H1 (cell line): ENCODE data around the gene MSTN. TPM values are rescaled to one million over a fixed set of nuclear protein-coding genes. Genes with fewer than 3 reads are reported as not detected.

Experiments used
- CTCF ChIA-PET: fragments of 300-600 bp; sonication (Branson Sonifier 250); formaldehyde crosslinking; loops from one replicate; lab custom pipeline; 2021; ENCODE audit not compliant: partially characterized antibody; lab: Charles Lee
- POLR2A ChIA-PET: fragments of 300-600 bp; sonication (Branson Sonifier 250); formaldehyde crosslinking; loops from one replicate; lab custom pipeline; 2021; ENCODE audit warnings: inconsistent platforms; ENCODE audit not compliant: partially characterized antibody; lab: Charles Lee
- DNase-seq, 2 experiments: peaks; one replicate each; pipeline versions ENCODE4 v3.0.0 to v3.0.0-alpha.2; 2010 to 2022; ENCODE audit warnings: low spot score in 2 of 2, low read depth in 1 of 2, mixed read lengths in 1 of 2
- FAIRE-seq: peaks from 2 replicates; lab custom pipeline; 2011; peaks lifted over from hg19 to GRCh38; lab: Jason Lieb, UNC
- H2AFZ ChIP-seq: 2 replicates; pipeline ENCODE4 v1.8.1; 2012; ENCODE audit warnings: low read length, inconsistent platforms
- H2AK5ac ChIP-seq: 2 replicates; pipeline ENCODE4 v1.6.1; 2013; ENCODE audit warnings: low read depth, low read length
- H2BK120ac ChIP-seq: replicated peaks from 2 replicates; pipeline ENCODE3; 2013; ENCODE audit warnings: low read depth, low read length, inconsistent platforms
- H2BK12ac ChIP-seq: 2 replicates; pipeline ENCODE4 v1.6.1; 2013; ENCODE audit warnings: low read depth, low read length
- H2BK15ac ChIP-seq: 2 replicates; pipeline ENCODE4 v1.6.1; 2013; ENCODE audit warnings: low read length
- H2BK20ac ChIP-seq: 2 replicates; pipeline ENCODE4 v1.6.1; 2013; ENCODE audit warnings: low read length
- H2BK5ac ChIP-seq: 2 replicates; pipeline ENCODE4 v1.6.1; 2013; ENCODE audit warnings: low read depth, low read length
- H3K14ac ChIP-seq: 2 replicates; pipeline ENCODE4 v1.6.1; 2013; ENCODE audit warnings: inconsistent platforms; ENCODE audit not compliant: insufficient read length
- H3K18ac ChIP-seq: 2 replicates; pipeline ENCODE4 v1.6.1; 2013; ENCODE audit warnings: low read length; ENCODE audit errors: extremely low read depth
- H3K23ac ChIP-seq: 2 replicates; pipeline ENCODE4 v1.6.1; 2013; ENCODE audit warnings: inconsistent platforms; ENCODE audit not compliant: insufficient read length
- H3K23me2 ChIP-seq: 2 replicates; pipeline ENCODE4 v1.6.1; 2013; ENCODE audit warnings: low read depth, low read length
- H3K27ac ChIP-seq: 2 replicates; pipeline ENCODE4 v1.6.1; 2011; ENCODE audit warnings: low read depth, low read length, inconsistent platforms
- H3K27me3 ChIP-seq, 4 experiments: replicated peaks in 1 of 4; 1 replicate in 1 of 4; 2 replicates in 3 of 4; pipeline versions ENCODE4 v1.6.1 to v1.8.1; 2011 to 2013; ENCODE audit warnings: low read length in 3 of 4, mild to moderate bottlenecking in 3 of 4, inconsistent platforms in 2 of 4, mixed read lengths in 2 of 4, moderate library complexity in 1 of 4; ENCODE audit not compliant: control insufficient read depth in 3 of 4, insufficient read depth in 3 of 4; ENCODE audit errors: extremely low read depth in 1 of 4
- H3K36me3 ChIP-seq, 4 experiments: 2 replicates each; pipeline versions ENCODE4 v1.6.1 to v1.8.1; 2011 to 2013; ENCODE audit warnings: mild to moderate bottlenecking in 4 of 4, low read length in 3 of 4, moderate library complexity in 2 of 4, control low read depth in 1 of 4, inconsistent platforms in 1 of 4; ENCODE audit not compliant: insufficient read depth in 4 of 4, control insufficient read depth in 2 of 4
- H3K4ac ChIP-seq: replicated peaks from 2 replicates; pipeline ENCODE3; 2013; ENCODE audit warnings: low read length, low read depth, mixed read lengths, inconsistent platforms; ENCODE audit not compliant: insufficient read length
- H3K4me1 ChIP-seq, 4 experiments: replicated peaks in 1 of 4; 1 replicate in 1 of 4; 2 replicates in 3 of 4; pipeline versions ENCODE4 v1.6.1 to v1.8.1; 2011 to 2013; ENCODE audit warnings: low read length in 3 of 4, inconsistent platforms in 2 of 4, mixed read lengths in 1 of 4; ENCODE audit not compliant: insufficient read depth in 4 of 4, control insufficient read depth in 3 of 4
- H3K4me2 ChIP-seq, 2 experiments: 2 replicates each; pipeline versions ENCODE4 v1.6.1 to v1.8.1; 2011 to 2013; ENCODE audit warnings: low read depth in 2 of 2, low read length in 2 of 2, control low read depth in 1 of 2, inconsistent platforms in 1 of 2, mild to moderate bottlenecking in 1 of 2; ENCODE audit not compliant: insufficient read depth in 1 of 2
- H3K4me3 ChIP-seq, 4 experiments: fragments of 200-600, 300-600 bp in 1 of 4; sonication (generic), shearing (Covaris generic), sonication (Bioruptor Twin) in 1 of 4; 2 replicates each; pipeline versions ENCODE4 v1.5.1 to v1.8.1; 2011 to 2016; ENCODE audit warnings: low read length in 4 of 4, low read depth in 3 of 4, control low read depth in 2 of 4, inconsistent platforms in 2 of 4, mild to moderate bottlenecking in 2 of 4, mixed read lengths in 1 of 4, moderate library complexity in 1 of 4; ENCODE audit not compliant: insufficient read depth in 2 of 4; ENCODE audit errors: extremely low read depth in 1 of 4
- H3K56ac ChIP-seq: replicated peaks from 2 replicates; pipeline ENCODE3; 2013; ENCODE audit warnings: low read depth, mild to moderate bottlenecking, mixed read lengths, low read length, inconsistent platforms; ENCODE audit not compliant: insufficient read length
- H3K79me1 ChIP-seq: 2 replicates; pipeline ENCODE4 v1.6.1; 2013; ENCODE audit warnings: low read depth, low read length, control low read depth
- H3K79me2 ChIP-seq, 2 experiments: 2 replicates each; pipeline versions ENCODE4 v1.6.1 to v1.8.1; 2012 to 2013; ENCODE audit warnings: low read length in 2 of 2, mild to moderate bottlenecking in 2 of 2, inconsistent platforms in 1 of 2; ENCODE audit not compliant: insufficient read depth in 2 of 2, control insufficient read depth in 1 of 2
- H3K9ac ChIP-seq, 4 experiments: replicated peaks in 1 of 4; 1 replicate in 1 of 4; 2 replicates in 3 of 4; pipeline versions ENCODE4 v1.6.1 to v1.8.1; 2011 to 2013; ENCODE audit warnings: low read depth in 3 of 4, low read length in 3 of 4, control low read depth in 2 of 4, mild to moderate bottlenecking in 2 of 4, moderate library complexity in 2 of 4, inconsistent platforms in 1 of 4; ENCODE audit errors: extremely low read depth in 1 of 4
- H3K9me3 ChIP-seq, 2 experiments: 2 replicates each; pipeline versions ENCODE4 v1.6.1 to v1.8.1; 2012 to 2013; ENCODE audit warnings: mild to moderate bottlenecking in 2 of 2, moderate library complexity in 2 of 2, control low read depth in 1 of 2, inconsistent platforms in 1 of 2, low read depth in 1 of 2, low read length in 1 of 2, mixed read lengths in 1 of 2; ENCODE audit not compliant: insufficient read depth in 2 of 2
- H4K20me1 ChIP-seq, 2 experiments: replicated peaks in 1 of 2; 2 replicates each; pipeline versions ENCODE3 to v1.8.1; 2011 to 2013; ENCODE audit warnings: inconsistent platforms in 2 of 2, low read length in 2 of 2, mild to moderate bottlenecking in 1 of 2; ENCODE audit not compliant: insufficient read depth in 2 of 2, control insufficient read depth in 1 of 2
- H4K5ac ChIP-seq: 2 replicates; pipeline ENCODE4 v1.6.1; 2013; ENCODE audit warnings: low read length, low read depth, mixed read lengths, inconsistent platforms; ENCODE audit not compliant: insufficient read length
- H4K8ac ChIP-seq: 2 replicates; pipeline ENCODE4 v1.8.0; 2013; ENCODE audit warnings: mild to moderate bottlenecking, moderate library complexity, low read length, inconsistent platforms; ENCODE audit not compliant: insufficient read depth; ENCODE audit errors: extremely low read depth
- H4K91ac ChIP-seq: replicated peaks from 2 replicates; pipeline ENCODE3; 2013; ENCODE audit warnings: low read length, mixed read lengths, inconsistent platforms; ENCODE audit not compliant: insufficient read length
- CBX8 ChIP-seq: fragments of 300-800, 300-1000 bp; sonication (generic); IDR thresholded peaks from 2 replicates; pipeline ENCODE4 v1.7.1; 2016; ENCODE audit warnings: low read depth, low read length, borderline replicate concordance
- CHD2 ChIP-seq: IDR thresholded peaks from 2 replicates; pipeline ENCODE4 v1.6.1; 2012; ENCODE audit warnings: low read length, improper control_type of control experiment
- CREB1 ChIP-seq: IDR thresholded peaks from 2 replicates; pipeline ENCODE4 v1.6.1; 2012; ENCODE audit warnings: inconsistent platforms
- EGR1 ChIP-seq: IDR thresholded peaks from 2 replicates; pipeline ENCODE4 v1.6.1; 2011; ENCODE audit warnings: low read depth, low read length, borderline replicate concordance
- JUND ChIP-seq: IDR thresholded peaks from 2 replicates; pipeline ENCODE4 v1.6.1; 2011; ENCODE audit warnings: mild to moderate bottlenecking, improper control_type of control experiment, low read length
- KDM1A ChIP-seq: fragments of 200-600, 300-600 bp; sonication (generic); IDR thresholded peaks from 2 replicates; pipeline ENCODE4 v1.7.1; 2016; ENCODE audit warnings: mild to moderate bottlenecking, low read length, borderline replicate concordance
- POU5F1 ChIP-seq: IDR thresholded peaks from 2 replicates; pipeline ENCODE4 v1.6.1; 2011; ENCODE audit warnings: low read depth, mild to moderate bottlenecking, low read length, moderate library complexity
- RAD21 ChIP-seq, 2 experiments: IDR thresholded peaks in 1 of 2; conservative IDR thresholded peaks in 1 of 2; 2 replicates each; pipeline ENCODE4 v1.6.1; 2011; ENCODE audit warnings: low read depth in 2 of 2, low read length in 2 of 2, improper control_type of control experiment in 1 of 2, inconsistent platforms in 1 of 2, mild to moderate bottlenecking in 1 of 2, moderate library complexity in 1 of 2
- RBBP5 ChIP-seq: IDR thresholded peaks from 2 replicates; pipeline ENCODE4 v1.7.1; 2012; ENCODE audit warnings: low read depth, mild to moderate bottlenecking, inconsistent platforms, low read length, moderate library complexity, borderline replicate concordance
- RXRA ChIP-seq: IDR thresholded peaks from 2 replicates; pipeline ENCODE4 v1.6.1; 2011; ENCODE audit warnings: low read depth, mild to moderate bottlenecking, low read length, moderate library complexity; ENCODE audit not compliant: insufficient read depth
- SUZ12 ChIP-seq: fragments of 200-600 bp; sonication (generic); IDR thresholded peaks from 2 replicates; pipeline ENCODE4 v1.6.1; 2012; ENCODE audit warnings: mild to moderate bottlenecking, inconsistent platforms, low read length, moderate library complexity, mixed read lengths
- WGBS, 2 experiments: shearing (Covaris generic) in 1 of 2; methylation state at CpG; one replicate each; pipeline versions ENCODE4 v1.1.6 to v1.1.7; 2013 to 2015; ENCODE audit warnings: low lambda C conversion rate in 2 of 2, mixed read lengths in 2 of 2, inconsistent platforms in 1 of 2, low coverage in 1 of 2, missing lambda C conversion rate in 1 of 2; ENCODE audit not compliant: insufficient replicate concordance in 2 of 2, insufficient coverage in 1 of 2, insufficient read length in 1 of 2; ENCODE audit errors: extremely low coverage in 1 of 2, missing lambda C conversion rate in 1 of 2; 5-methylcytosine and 5-hydroxymethylcytosine counted together
- polyA plus RNA-seq, 7 experiments: library from polyadenylated mRNA; depleted of rRNA in 3 of 7; stranded (reverse) in 5 of 7; unstranded in 2 of 7; fragments of >200 nt in 5 of 7; fragments of 200-250 nt in 2 of 7; gene quantifications; 1 replicate in 5 of 7; 2 replicates in 1 of 7; 4 replicates in 1 of 7; pipeline versions ENCODE4 v1.2.1 to v1.2.3, GENCODE V29; 2011 to 2013; ENCODE audit warnings: missing spikeins in 2 of 7, mixed read lengths in 2 of 7
- total RNA-seq: library from RNA; stranded (reverse); fragmentation: NEBNext Ultra II Directional; extraction: Animal tissue kit (Norgen Biotek cat#: 25700); gene quantifications from 2 replicates; pipeline ENCODE4 v1.2.1, GENCODE V29; 2021
- TF ChIP-seq, protein P1 (sequence below): IDR thresholded peaks from 2 replicates; pipeline ENCODE4 v1.6.1; 2011; ENCODE audit warnings: low read depth, mild to moderate bottlenecking, low read length; ENCODE audit not compliant: insufficient read depth

MSTN gene
- total and polyA plus RNA-seq, 2 of the 8 experiments (the other 6 are each of a cell fraction or from before 2014, with no cell fraction given): not detected

DNA sequence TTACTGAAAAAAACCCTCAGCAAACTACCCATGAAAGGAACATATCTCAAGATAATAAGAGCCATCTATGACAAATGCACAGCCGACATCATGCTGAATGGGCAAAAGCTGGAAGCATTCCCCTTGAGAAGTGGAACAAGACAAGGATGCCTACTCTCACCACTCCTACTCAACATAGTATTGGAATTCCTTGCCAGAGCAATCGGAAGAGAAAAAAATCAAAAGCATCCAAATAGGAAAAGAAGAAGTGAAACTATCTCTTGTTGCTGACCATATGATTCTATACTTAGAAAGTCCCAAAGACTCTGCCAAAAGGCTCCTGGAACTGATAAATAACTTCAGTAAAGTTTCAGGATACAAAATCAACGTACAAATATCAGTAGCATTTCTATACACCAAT is 40.6 kb upstream of the MSTN start:
- Histone ChIP-seq H3K27me3 (no peaks in the 10 kb centered on the region), H3K27ac (no peak overlapping the region), H3K4me2 (no peak overlapping the region), H3K56ac (no peak overlapping the region), H3K23ac (no peak overlapping the region), H2BK120ac (no peak overlapping the region), H3K4ac (no peak overlapping the region), H3K18ac (no peak overlapping the region), H2BK5ac (no peak overlapping the region), H3K4me1 (no peaks in the 10 kb centered on the region), H2BK12ac (no peak overlapping the region), H2AK5ac (no peak overlapping the region), H4K91ac (no peak overlapping the region), H3K9ac (no peak overlapping the region), H3K9me3 (no peaks in the 10 kb centered on the region), H3K79me1 (no peaks in the 10 kb centered on the region), H3K79me2 (no peaks in the 10 kb centered on the region), H3K14ac (no peak overlapping the region), H4K20me1 (no peaks in the 10 kb centered on the region), H2BK20ac (no peak overlapping the region), H4K8ac (no peak overlapping the region), H3K23me2 (no peaks in the 10 kb centered on the region), H2AFZ (no peak overlapping the region), H3K4me3 (no peak overlapping the region), H2BK15ac (no peak overlapping the region), H4K5ac (no peak overlapping the region), H3K36me3 (no peaks in the 10 kb centered on the region)
- 93% methylated on average over 3 of the region's 3 CpGs; no CpG with 5 or more reads in 1 of the 2 experiments for WGBS, 2 experiments
- DNase-seq (no peak), FAIRE-seq (no peak)
- no peak for TF ChIP-seq RXRA
- no peak for TF ChIP-seq POU5F1
- TF ChIP-seq RBBP5: no peak
- TF ChIP-seq CBX8: no peak
- no peak for TF ChIP-seq KDM1A
- no peak for TF ChIP-seq EGR1
- no peak for TF ChIP-seq CREB1
- TF ChIP-seq SUZ12: no peak
- TF ChIP-seq CHD2: no peak
- TF ChIP-seq RAD21 (IDR thresholded peaks at IDR 0.05 in 1 of 2, conservative IDR thresholded peaks at IDR 0.05 in 1 of 2; ENCODE audit: low read depth in 2 of 2, low read length in 2 of 2): no peak
- TF ChIP-seq JUND: no peak
- TF ChIP-seq, protein P1, sequence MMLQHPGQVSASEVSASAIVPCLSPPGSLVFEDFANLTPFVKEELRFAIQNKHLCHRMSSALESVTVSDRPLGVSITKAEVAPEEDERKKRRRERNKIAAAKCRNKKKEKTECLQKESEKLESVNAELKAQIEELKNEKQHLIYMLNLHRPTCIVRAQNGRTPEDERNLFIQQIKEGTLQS: no peak
- ChIA-PET POLR2A (no interaction called here), CTCF (no interaction called here)
